ENCODE results near the gene COL6A1. TPM values are rescaled to one million over a fixed set of nuclear protein-coding genes. Genes with fewer than 3 reads are reported as not detected.

Gene COL6A1
- total RNA-seq, 1 donor from 2014 or later = 154 TPM

GRCh38 chr21:46025113-46025770 is 43.7 kb downstream of the COL6A1 start:
- intact Hi-C loops (cut with micrococcal nuclease) = no loop called here
- no peak for TF ChIP-seq CTCF (IDR thresholded peaks at IDR 0.05; ENCODE audit: borderline replicate concordance)
- peaks cover 11% of the 10 kb centered on the region for H3K4me1 ChIP-seq

GRCh38 chr21:46027851-46028493 is 46.4 kb downstream of the COL6A1 start:
- Histone ChIP-seq H3K27ac (replicated peaks) (peak overlapping the region; percentile 79), H3K36me3 (no peaks in the 10 kb centered on the region), H3K4me3 (no peak overlapping the region), H3K27me3 (ENCODE audit: low read depth) (no peaks in the 10 kb centered on the region), H3K9me3 (replicated peaks) (peaks cover 15% of the 10 kb centered on the region), H3K4me1 (peaks cover 11% of the 10 kb centered on the region)
- intact Hi-C loops (cut with micrococcal nuclease) = no loop called here
- TF ChIP-seq CTCF (IDR thresholded peaks at IDR 0.05; ENCODE audit: borderline replicate concordance) = no peak
- DNase-seq = no peak

More at GRCh38 chr21:46025113-46025770, 43.7 kb downstream of the COL6A1 start:
- DNase-seq = no peak
- Histone ChIP-seq H3K9me3 (replicated peaks) (peaks cover 13% of the 10 kb centered on the region), H3K27me3 (ENCODE audit: low read depth) (no peaks in the 10 kb centered on the region), H3K36me3 (no peaks in the 10 kb centered on the region), H3K27ac (replicated peaks) (peak overlapping the region; percentile 55), H3K4me3 (no peak overlapping the region)

GRCh38 chr21:46028573-46029091 is 47.1 kb downstream of the COL6A1 start:
- Histone ChIP-seq H3K36me3 (no peaks in the 10 kb centered on the region), H3K4me3 (no peak overlapping the region), H3K4me1 (peaks cover 11% of the 10 kb centered on the region), H3K9me3 (replicated peaks) (peaks cover 15% of the 10 kb centered on the region), H3K27ac (replicated peaks) (peak overlapping the region; percentile 79), H3K27me3 (ENCODE audit: low read depth) (no peaks in the 10 kb centered on the region)
- TF ChIP-seq CTCF (IDR thresholded peaks at IDR 0.05; ENCODE audit: borderline replicate concordance) = no peak
- no peak for DNase-seq
- intact Hi-C loops (cut with micrococcal nuclease) = no loop called here

GRCh38 chr21:46029186-46029924 is 47.8 kb downstream of the COL6A1 start:
- no peak for DNase-seq
- Histone ChIP-seq H3K27ac (replicated peaks) (peak overlapping the region; percentile 79), H3K9me3 (replicated peaks) (peaks cover 15% of the 10 kb centered on the region), H3K27me3 (ENCODE audit: low read depth) (no peaks in the 10 kb centered on the region), H3K4me3 (no peak overlapping the region), H3K36me3 (no peaks in the 10 kb centered on the region), H3K4me1 (peaks cover 11% of the 10 kb centered on the region)
- no peak for TF ChIP-seq CTCF (IDR thresholded peaks at IDR 0.05; ENCODE audit: borderline replicate concordance)
- intact Hi-C loops (cut with micrococcal nuclease) = no loop called here

- no peak overlapping the region for H3K4me3 ChIP-seq
- H3K27ac ChIP-seq (replicated peaks) = no peak overlapping the region
- H3K27me3 ChIP-seq (ENCODE audit: low read depth) = no peaks in the 10 kb centered on the region
- peaks cover 15% of the 10 kb centered on the region for H3K9me3 ChIP-seq (replicated peaks)
- peaks cover 22% of the 10 kb centered on the region for H3K4me1 ChIP-seq
- intact Hi-C loops (cut with micrococcal nuclease) = no loop called here
- TF ChIP-seq CTCF (IDR thresholded peaks at IDR 0.05; ENCODE audit: borderline replicate concordance) = no peak
- no peak for DNase-seq
- no peaks in the 10 kb centered on the region for H3K36me3 ChIP-seq
These were observed 49.9 kb downstream of the COL6A1 start for GRCh38 chr21:46031484-46031883.

All from left ventricle myocardium inferior (tissue), 1 donor.